Common myeloid progenitor, CD34-positive (primary cell): ENCODE measurements around the gene GPSM3.

Source experiments
- CTCF ChIA-PET: fragments of 350-600 bp; sonication (Branson Sonifier 250); formaldehyde crosslinking; loops from one replicate; lab custom pipeline; 2021; ENCODE audit warnings: antibody characterized with exemption; lab: Charles Lee
- POLR2A ChIA-PET: fragments of 350-600 bp; sonication (Branson Sonifier 250); formaldehyde crosslinking; loops from one replicate; lab custom pipeline; 2021; ENCODE audit warnings: antibody characterized with exemption; lab: Charles Lee
- DNase-seq, 3 donors: peaks; one replicate each; pipeline versions ENCODE4 v3.0.0 to v3.0.0-alpha.2; 2013
- H3K27ac ChIP-seq, 2 experiments: 1 replicate in 1 of 2; 2 replicates in 1 of 2; pipeline ENCODE4 v1.7.0; 2013; ENCODE audit warnings: inconsistent platforms in 2 of 2, low read length in 2 of 2, mild to moderate bottlenecking in 2 of 2, low read depth in 1 of 2, moderate library complexity in 1 of 2; ENCODE audit not compliant: severe bottlenecking in 2 of 2, insufficient read depth in 1 of 2, poor library complexity in 1 of 2
- H3K27me3 ChIP-seq, 5 experiments: replicated peaks in 2 of 5; 1 replicate in 3 of 5; 2 replicates in 2 of 5; pipeline versions ENCODE4 v1.6.1 to v1.7.0; 2013; ENCODE audit warnings: low read length in 4 of 5, mild to moderate bottlenecking in 2 of 5, moderate library complexity in 2 of 5, inconsistent platforms in 1 of 5; ENCODE audit not compliant: insufficient read depth in 5 of 5, control insufficient read depth in 4 of 5
- H3K36me3 ChIP-seq, 4 experiments: 1 replicate in 2 of 4; 2 replicates in 2 of 4; pipeline versions ENCODE4 v1.6.1 to v1.7.0; 2013; ENCODE audit warnings: low read length in 3 of 4, control low read depth in 1 of 4, mild to moderate bottlenecking in 1 of 4; ENCODE audit not compliant: control insufficient read depth in 4 of 4, insufficient read depth in 4 of 4
- H3K4me1 ChIP-seq, 4 experiments: 1 replicate in 3 of 4; 2 replicates in 1 of 4; pipeline versions ENCODE4 v1.6.1 to v1.7.1; 2013; ENCODE audit warnings: low read length in 3 of 4, mild to moderate bottlenecking in 3 of 4, control low read depth in 1 of 4, inconsistent platforms in 1 of 4, moderate library complexity in 1 of 4; ENCODE audit not compliant: control insufficient read depth in 4 of 4, insufficient read depth in 4 of 4; ENCODE audit errors: control extremely low read depth in 1 of 4
- H3K4me3 ChIP-seq, 7 experiments: 1 replicate in 4 of 7; 2 replicates in 3 of 7; pipeline versions ENCODE4 v1.5.1 to v1.7.0; 2013; ENCODE audit warnings: mild to moderate bottlenecking in 7 of 7, low read length in 6 of 7, moderate library complexity in 6 of 7, inconsistent platforms in 2 of 7, low read depth in 2 of 7, control low read depth in 1 of 7; ENCODE audit not compliant: insufficient read depth in 4 of 7, control insufficient read depth in 1 of 7; ENCODE audit errors: extremely low read depth in 1 of 7
- H3K9me3 ChIP-seq, 5 experiments: 1 replicate in 4 of 5; 2 replicates in 1 of 5; pipeline versions ENCODE4 v1.6.1 to v1.7.1; 2013; ENCODE audit warnings: low read length in 4 of 5, mild to moderate bottlenecking in 2 of 5, inconsistent platforms in 1 of 5, low read depth in 1 of 5, moderate library complexity in 1 of 5; ENCODE audit not compliant: control insufficient read depth in 4 of 5, insufficient read depth in 2 of 5; ENCODE audit errors: control extremely low read depth in 1 of 5
- WGBS: methylation state at CpG from one replicate; pipeline ENCODE4 v1.1.5; 2013; ENCODE audit not compliant: insufficient coverage; 5-methylcytosine and 5-hydroxymethylcytosine counted together

The GPSM3 gene

GRCh38 chr6:32168807-32169591, 23.4 kb downstream of the GPSM3 start:
- CTCF ChIA-PET: interaction anchor here (0.9 to 1.9 kb wide), 6 partner anchors 10 to 38 kb away, joined by 3 to 7 read pairs (median 4); partner anchors contain the start of genes FKBPL and GPSM3
- DNase-seq: no peak
- peaks cover 13 to 64% (median 40%) of the 10 kb centered on the region in 4 experiments for H3K36me3 ChIP-seq
- no peaks in the 10 kb centered on the region for H3K9me3 ChIP-seq
- 98% methylated on average over 10 of the region's 11 CpGs for WGBS
- peaks cover 0 to 12% (median 5%) of the 10 kb centered on the region in 4 experiments for H3K4me1 ChIP-seq
- H3K4me3 ChIP-seq: no peak overlapping the region
- H3K27ac ChIP-seq: peak overlapping the region in 1 of 2 experiments; percentile 74
- H3K27me3 ChIP-seq: no peaks in the 10 kb centered on the region
- POLR2A ChIA-PET: no interaction called here

DNA sequence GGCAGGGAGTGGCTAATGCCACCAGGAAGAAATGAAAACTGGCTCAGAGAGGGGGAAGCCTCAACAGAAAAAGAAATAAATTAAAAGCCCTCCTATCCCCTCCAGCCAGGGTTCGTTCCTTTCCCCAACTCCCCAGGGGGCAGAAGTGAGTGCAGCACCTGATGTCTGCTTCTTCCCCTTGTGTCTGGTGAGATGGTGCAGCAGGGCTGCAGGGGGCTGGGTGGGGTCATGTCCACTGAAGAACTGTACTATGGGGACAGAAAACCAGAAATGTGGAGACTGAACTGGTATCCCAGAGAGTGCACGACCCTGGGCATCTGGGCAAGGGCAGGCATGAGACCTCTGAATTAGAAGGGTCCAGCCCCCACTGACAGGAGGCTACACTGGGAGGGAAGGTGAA, 24.1 kb downstream of the GPSM3 start:
- ChIA-PET POLR2A (no interaction called here), CTCF (interaction anchor here (1.0 kb wide), 1 partner anchor 15 kb away, joined by 3 read pairs; no protein-coding TSS in a partner anchor)
- no peak overlapping the region for H3K4me3 ChIP-seq
- H3K36me3 ChIP-seq: peaks cover 13 to 68% (median 44%) of the 10 kb centered on the region in 4 experiments
- no peaks in the 10 kb centered on the region for H3K9me3 ChIP-seq
- peaks cover 0 to 6% (median 3%) of the 10 kb centered on the region in 4 experiments for H3K4me1 ChIP-seq
- whole genome bisulfite sequencing: 57% methylated on average over 2 of the region's 2 CpGs
- peak overlapping the region in 1 of 2 experiments; percentile 74 for H3K27ac ChIP-seq
- DNase-seq: no peak
- H3K27me3 ChIP-seq: no peaks in the 10 kb centered on the region

DNA sequence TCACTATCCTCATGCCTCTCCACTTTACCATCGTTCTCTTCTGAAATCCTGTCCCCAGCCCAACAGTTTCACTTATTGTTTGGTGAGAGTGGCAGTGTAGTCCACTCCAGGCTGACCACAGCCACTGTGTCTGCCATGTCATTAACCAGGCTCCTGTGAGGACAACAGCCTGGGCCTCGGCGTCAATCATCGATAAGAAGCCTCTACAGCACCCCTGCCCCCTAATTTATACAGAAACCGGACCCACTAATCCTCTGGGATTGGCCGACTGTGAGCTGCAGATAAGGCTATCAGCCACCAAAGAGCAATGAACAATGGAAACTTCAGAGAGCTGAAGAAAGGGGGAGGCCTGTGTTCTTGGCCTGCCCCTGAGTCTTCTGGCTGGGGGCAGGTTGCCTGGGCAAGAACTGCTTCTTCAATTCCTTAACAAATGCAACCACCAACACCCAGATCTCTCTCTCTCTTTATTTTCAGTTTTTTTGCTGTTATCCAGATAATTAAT, 24.6 kb downstream of the GPSM3 start:
- DNase-seq: no peak
- Histone ChIP-seq H3K36me3 (peaks cover 13 to 73% (median 49%) of the 10 kb centered on the region in 4 experiments), H3K4me3 (no peak overlapping the region), H3K4me1 (peaks cover 0 to under 1% (median under 1%) of the 10 kb centered on the region in 4 experiments), H3K27ac (peak overlapping the region in 1 of 2 experiments; percentile 77), H3K27me3 (no peaks in the 10 kb centered on the region), H3K9me3 (no peaks in the 10 kb centered on the region)
- no CpG with 5 or more reads among the region's 6 CpGs for WGBS
- ChIA-PET POLR2A (no interaction called here), CTCF (no interaction called here)

DNA sequence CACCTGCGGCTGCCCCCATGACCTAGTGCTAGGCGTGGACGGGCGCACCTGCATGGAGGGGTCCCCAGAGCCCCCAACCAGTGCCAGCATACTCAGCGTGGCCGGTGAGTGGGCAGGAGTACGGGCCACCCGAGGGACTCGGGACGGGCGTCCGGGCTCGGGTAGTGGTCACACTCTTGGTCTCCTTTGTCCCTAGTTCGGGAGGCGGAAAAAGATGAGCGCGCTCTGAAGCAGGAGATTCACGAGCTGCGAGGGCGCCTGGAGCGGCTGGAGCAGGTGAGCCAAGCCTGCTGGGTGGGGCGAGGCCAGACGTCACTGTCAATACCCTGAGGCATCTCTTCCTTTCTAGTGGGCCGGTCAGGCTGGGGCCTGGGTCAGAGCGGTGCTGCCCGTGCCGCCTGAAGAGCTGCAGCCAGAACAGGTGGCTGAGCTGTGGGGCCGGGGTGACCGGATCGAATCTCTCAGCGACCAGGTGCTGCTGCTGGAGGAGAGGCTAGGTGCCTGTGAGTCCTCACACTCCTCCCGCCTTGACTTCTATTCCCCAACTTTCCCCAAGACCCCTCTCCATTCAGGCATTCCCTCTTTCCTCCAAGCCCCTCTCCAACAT, 25.2 kb downstream of the GPSM3 start:
- Histone ChIP-seq H3K9me3 (no peaks in the 10 kb centered on the region), H3K27me3 (no peaks in the 10 kb centered on the region), H3K4me1 (no peaks in the 10 kb centered on the region), H3K27ac (peak overlapping the region in 1 of 2 experiments; percentile 77), H3K4me3 (no peak overlapping the region), H3K36me3 (peaks cover 13 to 78% (median 54%) of the 10 kb centered on the region in 4 experiments)
- 98% methylated on average over 29 of the region's 32 CpGs for WGBS
- no peak for DNase-seq
- CTCF ChIA-PET: interaction anchor here (1.2 kb wide), 1 partner anchor 9 kb away, joined by 3 read pairs; no protein-coding TSS in a partner anchor
- POLR2A ChIA-PET: no interaction called here

DNA sequence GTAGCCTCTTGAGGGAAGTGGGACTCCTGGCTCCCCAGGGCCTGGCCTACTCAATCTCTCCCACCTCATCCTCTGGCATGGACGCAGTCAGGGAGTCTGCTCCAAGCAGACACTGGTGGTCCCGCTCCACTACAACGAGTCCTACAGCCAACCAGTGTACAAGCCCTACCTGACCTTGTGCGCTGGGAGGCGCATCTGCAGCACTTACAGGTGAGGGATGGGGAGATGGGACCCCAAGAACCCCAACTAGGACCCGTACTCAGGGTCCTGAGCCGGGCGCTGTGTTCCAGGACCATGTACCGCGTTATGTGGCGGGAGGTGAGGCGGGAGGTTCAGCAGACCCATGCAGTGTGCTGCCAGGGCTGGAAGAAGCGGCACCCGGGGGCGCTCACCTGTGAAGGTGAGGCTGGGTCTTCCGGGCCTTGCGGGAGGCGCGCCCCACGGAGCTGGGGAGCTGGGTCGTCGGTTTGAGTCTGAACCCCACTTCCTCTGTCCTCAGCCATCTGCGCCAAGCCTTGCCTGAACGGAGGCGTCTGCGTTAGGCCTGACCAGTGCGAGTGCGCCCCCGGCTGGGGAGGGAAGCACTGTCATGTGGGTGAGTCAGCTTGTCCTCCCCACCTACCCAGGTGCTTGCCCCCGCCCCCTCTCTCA, 25.9 kb downstream of the GPSM3 start:
- ChIA-PET CTCF (interaction anchor here (1.2 to 2.2 kb wide), 3 partner anchors 8 to 25 kb away, joined by 3 to 11 read pairs (median 3); no protein-coding TSS in a partner anchor), POLR2A (interaction anchor here (0.7 kb wide), 1 partner anchor 533 kb away, joined by 3 read pairs; no protein-coding TSS in a partner anchor)
- 97% methylated on average over 22 of the region's 30 CpGs for WGBS

DNA sequence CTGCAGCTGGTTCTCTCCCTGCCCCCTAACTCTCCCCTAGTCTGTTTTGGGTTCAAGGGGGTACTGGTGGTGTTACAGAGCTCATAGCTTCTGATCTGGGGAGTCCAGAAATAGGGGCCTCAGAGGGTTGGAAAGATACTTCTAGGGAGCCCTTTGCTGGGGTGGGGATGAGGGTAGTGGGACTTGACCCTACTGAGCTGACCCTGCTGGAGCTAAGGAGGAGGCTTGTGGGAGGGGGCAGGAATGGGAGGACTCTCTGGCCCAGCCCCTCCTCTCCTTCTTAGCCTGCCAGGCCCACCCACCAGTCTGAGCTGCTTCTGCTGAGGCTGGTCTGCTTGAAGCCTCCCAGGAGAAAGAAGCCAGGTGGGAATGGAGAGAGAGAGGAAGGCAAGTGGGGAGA, 28.1 kb downstream of the GPSM3 start, which contains the start of gene EGFL8:
Gene EGFL8 (plus strand): TSS at position 301 of the 400 bp plus-strand sequence. CDS start 1,571 bp downstream, outside the sequence.
- Histone ChIP-seq H3K9me3 (no peaks in the 10 kb centered on the region), H3K27ac (no peak within 1 kb of the TSS), H3K36me3 (peaks cover 7 to 56% (median 39%) of the 10 kb centered on the region in 4 experiments), H3K27me3 (no peaks in the 10 kb centered on the region), H3K4me3 (no peak within 1 kb of the TSS), H3K4me1 (no peaks in the 10 kb centered on the region)
- no peak for DNase-seq
- POLR2A ChIA-PET: no interaction called here
- CTCF ChIA-PET: interaction anchor here (0.6 to 2.2 kb wide), 7 partner anchors 9 to 94 kb away, joined by 3 to 11 read pairs (median 3); no protein-coding TSS in a partner anchor

More for the DNA sequence above, 25.9 kb downstream of the GPSM3 start:
- DNase-seq: no peak
- Histone ChIP-seq H3K4me1 (no peaks in the 10 kb centered on the region), H3K27me3 (no peaks in the 10 kb centered on the region), H3K36me3 (peaks cover 13 to 78% (median 54%) of the 10 kb centered on the region in 4 experiments), H3K9me3 (no peaks in the 10 kb centered on the region), H3K4me3 (no peak overlapping the region), H3K27ac (no peak overlapping the region)
